H9 (cell line): ENCODE results near the gene BTG4. TPM values are rescaled to one million over a fixed set of nuclear protein-coding genes. Genes with fewer than 3 reads are reported as not detected.

Experiments used
- DNase-seq: peaks from one replicate; pipeline ENCODE4 v3.0.0-alpha.2; 2017
- H2AFZ ChIP-seq: one replicate; pipeline ENCODE4 v1.6.1; 2013; ENCODE audit warnings: mild to moderate bottlenecking, low read length, control low read depth, moderate library complexity
- H2AK5ac ChIP-seq: 2 replicates; pipeline ENCODE4 v1.6.1; 2013; ENCODE audit warnings: low read length, control low read depth, mixed read lengths; ENCODE audit not compliant: insufficient read length
- H2BK120ac ChIP-seq: one replicate; pipeline ENCODE4 v1.6.1; 2013; ENCODE audit warnings: low read depth, mild to moderate bottlenecking, low read length, control low read depth, inconsistent platforms; ENCODE audit not compliant: poor library complexity, severe bottlenecking
- H2BK12ac ChIP-seq: 2 replicates; pipeline ENCODE4 v1.6.1; 2013; ENCODE audit warnings: low read length, control low read depth, mixed read lengths, low read depth; ENCODE audit not compliant: insufficient read length
- H2BK15ac ChIP-seq: 2 replicates; pipeline ENCODE4 v1.6.1; 2013; ENCODE audit warnings: low read depth, low read length, control low read depth
- H2BK20ac ChIP-seq: one replicate; pipeline ENCODE4 v1.6.1; 2013; ENCODE audit warnings: low read depth, mild to moderate bottlenecking, low read length, control low read depth, inconsistent platforms; ENCODE audit not compliant: poor library complexity, severe bottlenecking
- H2BK5ac ChIP-seq: 2 replicates; pipeline ENCODE4 v1.6.1; 2013; ENCODE audit warnings: low read length, control low read depth, mixed read lengths; ENCODE audit not compliant: insufficient read length
- H3K14ac ChIP-seq: 2 replicates; pipeline ENCODE4 v1.6.1; 2013; ENCODE audit warnings: low read length, control low read depth; ENCODE audit not compliant: insufficient read depth
- H3K18ac ChIP-seq: 2 replicates; pipeline ENCODE4 v1.6.1; 2013; ENCODE audit warnings: low read depth, mild to moderate bottlenecking, mixed read lengths, low read length, control low read depth; ENCODE audit not compliant: insufficient read length
- H3K23ac ChIP-seq: 2 replicates; pipeline ENCODE4 v1.6.1; 2013; ENCODE audit warnings: low read length, control low read depth, mixed read lengths, low read depth; ENCODE audit not compliant: insufficient read length
- H3K23me2 ChIP-seq: 2 replicates; pipeline ENCODE4 v1.6.1; 2013; ENCODE audit warnings: low read depth, mild to moderate bottlenecking, mixed read lengths, low read length, control low read depth; ENCODE audit not compliant: insufficient read length, poor library complexity, severe bottlenecking
- H3K27ac ChIP-seq: 2 replicates; pipeline ENCODE4 v1.5.1; 2013; ENCODE audit warnings: low read length, control low read depth, mixed read lengths, low read depth; ENCODE audit not compliant: insufficient read length
- H3K27me3 ChIP-seq: 2 replicates; pipeline ENCODE4 v1.6.1; 2013; ENCODE audit warnings: low read length, control low read depth, inconsistent platforms; ENCODE audit not compliant: insufficient read depth
- H3K4ac ChIP-seq: 2 replicates; pipeline ENCODE4 v1.6.1; 2013; ENCODE audit warnings: low read depth, mild to moderate bottlenecking, control low read depth, inconsistent platforms, low read length, moderate library complexity
- H3K4me1 ChIP-seq: 2 replicates; pipeline ENCODE4 v1.6.1; 2013; ENCODE audit warnings: low read length, control low read depth, inconsistent platforms; ENCODE audit not compliant: insufficient read depth
- H3K4me2 ChIP-seq: 2 replicates; pipeline ENCODE4 v1.6.1; 2013; ENCODE audit warnings: low read length, control low read depth, mixed read lengths; ENCODE audit not compliant: insufficient read length, insufficient read depth
- H3K56ac ChIP-seq: 2 replicates; pipeline ENCODE4 v1.6.1; 2013; ENCODE audit warnings: low read depth, mild to moderate bottlenecking, mixed read lengths, low read length, control low read depth; ENCODE audit not compliant: insufficient read length
- H3K79me1 ChIP-seq: 2 replicates; pipeline ENCODE4 v1.6.1; 2013; ENCODE audit warnings: low read depth, mild to moderate bottlenecking, moderate library complexity, low read length, control low read depth, inconsistent platforms; ENCODE audit not compliant: insufficient read depth, poor library complexity, severe bottlenecking
- H3K79me2 ChIP-seq: 2 replicates; pipeline ENCODE4 v1.6.1; 2013; ENCODE audit warnings: low read length, control low read depth, inconsistent platforms; ENCODE audit not compliant: insufficient read depth
- H3K9ac ChIP-seq: 2 replicates; pipeline ENCODE4 v1.6.1; 2013; ENCODE audit warnings: low read length, control low read depth, mixed read lengths; ENCODE audit not compliant: insufficient read length; ENCODE audit errors: extremely low read depth
- H3K9me3 ChIP-seq: one replicate; pipeline ENCODE4 v1.6.1; 2013; ENCODE audit warnings: low read depth, low read length, inconsistent platforms; ENCODE audit not compliant: control insufficient read depth
- H3T11ph ChIP-seq: one replicate; pipeline ENCODE4 v1.6.1; 2013; ENCODE audit warnings: mild to moderate bottlenecking, low read length, control low read depth, inconsistent platforms
- H4K20me1 ChIP-seq: one replicate; pipeline ENCODE4 v1.6.1; 2013; ENCODE audit not compliant: control insufficient read depth, insufficient read length, insufficient read depth
- H4K5ac ChIP-seq: 2 replicates; pipeline ENCODE4 v1.6.1; 2013; ENCODE audit warnings: low read depth, mild to moderate bottlenecking, mixed read lengths, low read length, control low read depth; ENCODE audit not compliant: insufficient read length
- H4K8ac ChIP-seq: replicated peaks from 2 replicates; pipeline ENCODE4 v1.6.1; 2013; ENCODE audit warnings: low read length, control low read depth, mixed read lengths, low read depth; ENCODE audit not compliant: insufficient read length
- H4K91ac ChIP-seq: 2 replicates; pipeline ENCODE4 v1.6.1; 2013; ENCODE audit warnings: low read depth, mild to moderate bottlenecking, moderate library complexity, mixed read lengths, low read length, control low read depth; ENCODE audit not compliant: insufficient read length
- H3K27ac Mint-ChIP-seq, 3 experiments: 2 replicates in 2 of 3; 3 replicates in 1 of 3; pipeline ENCODE4 v1.8.0; 2020 to 2021; ENCODE audit warnings: mixed read lengths in 3 of 3, mild to moderate bottlenecking in 1 of 3, moderate library complexity in 1 of 3
- H3K27me3 Mint-ChIP-seq: 2 replicates; pipeline ENCODE4 v1.8.0; 2021; ENCODE audit warnings: low read depth, mild to moderate bottlenecking, moderate library complexity, mixed read lengths
- H3K36me3 Mint-ChIP-seq, 3 experiments: 2 replicates in 2 of 3; 3 replicates in 1 of 3; pipeline ENCODE4 v1.8.0; 2020 to 2021; ENCODE audit warnings: low read depth in 3 of 3, mixed read lengths in 3 of 3; ENCODE audit not compliant: insufficient read depth in 1 of 3
- H3K4me1 Mint-ChIP-seq, 2 experiments: 2 replicates each; pipeline ENCODE4 v1.8.0; 2020; ENCODE audit warnings: mixed read lengths in 2 of 2
- H3K4me3 Mint-ChIP-seq, 2 experiments: 2 replicates in 1 of 2; 3 replicates in 1 of 2; pipeline ENCODE4 v1.8.0; 2020 to 2021; ENCODE audit warnings: mild to moderate bottlenecking in 2 of 2, mixed read lengths in 2 of 2, moderate library complexity in 1 of 2
- H3K9me3 Mint-ChIP-seq, 2 experiments: 2 replicates in 1 of 2; 3 replicates in 1 of 2; pipeline ENCODE4 v1.8.0; 2020; ENCODE audit warnings: mild to moderate bottlenecking in 2 of 2, mixed read lengths in 2 of 2, moderate library complexity in 1 of 2
- CTCF ChIP-seq: fragments of 200-600 bp; sonication (generic); conservative IDR thresholded peaks from 3 replicates; pipeline ENCODE4 v1.8.0; 2021; ENCODE audit warnings: antibody characterized with exemption, mild to moderate bottlenecking
- WGBS: extraction: QIAGEN DNeasy Blood & Tissue Kit; methylation state at CpG from one replicate; pipeline ENCODE4 v1.1.7; 2013; ENCODE audit warnings: missing lambda C conversion rate, low lambda C conversion rate, mixed read lengths; ENCODE audit not compliant: insufficient read length; ENCODE audit errors: extremely low coverage; 5-methylcytosine and 5-hydroxymethylcytosine counted together
- total RNA-seq: library from RNA; stranded (reverse); gene quantifications from 2 replicates; pipeline ENCODE4 v1.2.1, GENCODE V29; 2021

Gene BTG4
- total RNA-seq, 1 experiment from 2014 or later = not detected

GRCh38 chr11:111490496-111490895, 21.7 kb downstream of the BTG4 start:
- peaks cover 0 to 12% (median 0%) of the 10 kb centered on the region in 3 experiments; a peak in 3 of 7 replicates for H3K36me3 Mint-ChIP-seq
- Histone ChIP-seq H3K23me2 (no peaks in the 10 kb centered on the region), H2BK15ac (no peak overlapping the region), H4K91ac (no peak overlapping the region), H3K4me2 (no peak overlapping the region), H3K9ac (no peak overlapping the region), H3T11ph (no peak overlapping the region), H3K9me3 (no peaks in the 10 kb centered on the region), H3K4me1 (no peaks in the 10 kb centered on the region), H4K8ac (no peak overlapping the region), H2BK120ac (no peak overlapping the region), H2AK5ac (no peak overlapping the region), H2BK12ac (no peak overlapping the region), H3K27me3 (no peaks in the 10 kb centered on the region), H2BK5ac (no peak overlapping the region), H2AFZ (no peak overlapping the region), H3K79me2 (no peaks in the 10 kb centered on the region), H3K18ac (no peak overlapping the region), H4K5ac (no peak overlapping the region), H3K27ac (no peak overlapping the region), H3K56ac (no peak overlapping the region), H3K14ac (no peak overlapping the region), H4K20me1 (no peaks in the 10 kb centered on the region), H3K79me1 (no peaks in the 10 kb centered on the region), H3K23ac (no peak overlapping the region), H2BK20ac (no peak overlapping the region), H3K4ac (no peak overlapping the region)
- peaks cover 9% of the 10 kb centered on the region in 2 experiments for H3K4me1 Mint-ChIP-seq
- no CpG with 5 or more reads among the region's 1 CpG for WGBS
- peaks cover 26% of the 10 kb centered on the region for H3K27me3 Mint-ChIP-seq
- DNase-seq = no peak
- no peak overlapping the region for H3K27ac Mint-ChIP-seq
- H3K9me3 Mint-ChIP-seq = peaks cover 15 to 18% of the 10 kb centered on the region in 2 experiments
- H3K4me3 Mint-ChIP-seq = no peak overlapping the region
- TF ChIP-seq CTCF = no peak
